OCI-LY1 (cell line): ENCODE results near the gene PRIM1.

ENCODE experiments used
- H2AFZ ChIP-seq: fragments of 200-600 bp; sonication (generic), shearing (Covaris generic); 2 replicates; pipeline ENCODE4 v1.6.0; 2014; ENCODE audit warnings: antibody characterized with exemption, mild to moderate bottlenecking, low read length
- H3F3A ChIP-seq: fragments of 200-600 bp; sonication (generic), shearing (Covaris generic); 2 replicates; pipeline ENCODE4 v1.6.0; 2014; ENCODE audit warnings: mild to moderate bottlenecking, antibody characterized with exemption, low read length, moderate library complexity; ENCODE audit not compliant: insufficient read depth
- H3K27ac ChIP-seq: fragments of 200-600 bp; sonication (generic); 2 replicates; pipeline ENCODE4 v1.5.1; 2014; ENCODE audit warnings: low read length, mixed run types, mild to moderate bottlenecking, low read depth; ENCODE audit not compliant: poor library complexity, severe bottlenecking
- H3K27me3 ChIP-seq: fragments of 200-600 bp; sonication (generic); 2 replicates; pipeline ENCODE4 v1.6.0; 2014; ENCODE audit warnings: antibody characterized with exemption, mild to moderate bottlenecking, low read length, moderate library complexity; ENCODE audit not compliant: insufficient read depth
- H3K36me3 ChIP-seq: fragments of 200-600 bp; sonication (generic); 2 replicates; pipeline ENCODE4 v1.6.1; 2014; ENCODE audit warnings: mild to moderate bottlenecking, antibody characterized with exemption, low read length, moderate library complexity, mixed read lengths; ENCODE audit not compliant: insufficient read depth
- H3K4me1 ChIP-seq: fragments of 200-600 bp; sonication (generic); 2 replicates; pipeline ENCODE4 v1.5.1; 2014; ENCODE audit warnings: mild to moderate bottlenecking, low read length, moderate library complexity; ENCODE audit not compliant: insufficient read depth, severe bottlenecking
- H3K4me2 ChIP-seq: fragments of 200-600 bp; sonication (generic), shearing (Covaris generic); 2 replicates; pipeline ENCODE4 v1.6.1; 2014; ENCODE audit warnings: low read length
- H3K4me3 ChIP-seq: fragments of 200-600 bp; sonication (generic); 2 replicates; pipeline ENCODE4 v1.5.1; 2014; ENCODE audit warnings: low read length, low read depth, mild to moderate bottlenecking, mixed read lengths; ENCODE audit not compliant: poor library complexity, severe bottlenecking
- H3K79me2 ChIP-seq: fragments of 200-600 bp; shearing (Covaris generic); 2 replicates; pipeline ENCODE4 v1.6.1; 2016; ENCODE audit warnings: mixed run types, low read length, mixed read lengths; ENCODE audit not compliant: insufficient read depth
- H3K9ac ChIP-seq: fragments of 200-600 bp; sonication (generic), shearing (Covaris generic); 2 replicates; pipeline ENCODE4 v1.6.1; 2014; ENCODE audit warnings: mild to moderate bottlenecking, low read length, mixed read lengths
- H3K9me2 ChIP-seq: fragments of 200-600 bp; sonication (generic), shearing (Covaris generic); 2 replicates; pipeline ENCODE4 v1.6.1; 2014; ENCODE audit warnings: low read depth, mild to moderate bottlenecking, low read length, mixed read lengths
- H3K9me3 ChIP-seq: fragments of 200-600 bp; shearing (Covaris generic); 2 replicates; pipeline ENCODE4 v1.6.1; 2014; ENCODE audit warnings: low read length, mixed read lengths
- H4K20me1 ChIP-seq: fragments of 200-600 bp; sonication (generic), shearing (Covaris generic); 2 replicates; pipeline ENCODE4 v1.6.0; 2016; ENCODE audit warnings: mild to moderate bottlenecking, low read length; ENCODE audit not compliant: insufficient read depth
- EZH2 ChIP-seq: fragments of 200-600 bp; sonication (generic), shearing (Covaris generic); IDR thresholded peaks from 2 replicates; pipeline ENCODE4 v1.8.0; 2017; ENCODE audit warnings: borderline replicate concordance, mixed run types, mild to moderate bottlenecking, antibody characterized with exemption, low read length, moderate library complexity, mixed read lengths
- TF ChIP-seq, protein P1 (sequence below): fragments of 200-600 bp; sonication (generic), shearing (Covaris generic); IDR thresholded peaks from 2 replicates; pipeline ENCODE4 v1.5.1; 2017; ENCODE audit warnings: mild to moderate bottlenecking, antibody characterized with exemption, low read length, moderate library complexity, mixed read lengths

The PRIM1 gene

DNA sequence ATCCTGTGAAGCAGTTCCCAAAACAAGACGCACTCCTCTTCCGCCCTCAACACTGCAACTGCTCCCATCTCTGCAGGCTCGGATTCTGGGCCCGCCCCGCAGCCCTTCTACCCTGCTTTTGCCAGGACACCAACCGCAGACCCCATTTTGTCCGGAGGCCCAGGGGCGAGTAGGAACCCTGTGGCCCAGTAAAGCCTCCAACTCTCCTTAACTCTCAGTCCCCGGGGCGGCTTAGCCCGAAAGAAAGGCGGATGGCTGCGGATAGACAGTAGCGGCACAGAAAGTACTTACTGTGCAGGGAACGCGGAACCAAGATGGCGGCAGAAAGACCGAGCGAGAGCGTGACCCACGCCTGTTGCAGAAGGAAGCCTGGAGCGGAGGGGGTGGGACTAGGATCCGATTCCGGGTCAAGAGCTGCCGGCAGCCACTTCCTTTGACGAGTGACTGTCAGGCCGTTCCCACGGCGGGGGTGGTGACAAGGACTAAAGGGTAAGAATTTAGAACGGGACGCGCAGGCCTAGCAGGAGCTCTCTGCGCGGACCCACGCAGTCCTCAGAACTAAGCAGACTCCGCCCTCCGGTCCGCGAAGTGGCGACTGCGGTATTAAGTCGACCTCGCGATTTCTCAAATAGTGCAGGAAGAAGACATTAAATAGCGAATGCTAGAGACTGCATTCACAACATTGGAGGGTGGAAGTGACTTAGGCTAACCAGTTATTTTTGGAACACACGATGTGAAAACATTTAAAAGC, 27.0 kb downstream of the PRIM1 start, which contains the start of gene NACA:
Gene NACA (minus strand): TSS at position 328 of the 751 bp plus-strand sequence. CDS start 778 bp downstream, outside the sequence.
- H3K27ac ChIP-seq: peak within 1 kb of the TSS; percentile 92
- H4K20me1 ChIP-seq: peaks cover 5% of the 10 kb centered on the region
- peak within 1 kb of the TSS; percentile 99 for H3K4me3 ChIP-seq
- peaks cover 49% of the 10 kb centered on the region for H3K79me2 ChIP-seq
- peaks cover 51% of the 10 kb centered on the region for H3K36me3 ChIP-seq
- peak within 1 kb of the TSS; percentile 80 for H3K4me2 ChIP-seq
- H3K9me3 ChIP-seq: no peaks in the 10 kb centered on the region
- no peaks in the 10 kb centered on the region for H3K27me3 ChIP-seq
- TF ChIP-seq, protein P1, sequence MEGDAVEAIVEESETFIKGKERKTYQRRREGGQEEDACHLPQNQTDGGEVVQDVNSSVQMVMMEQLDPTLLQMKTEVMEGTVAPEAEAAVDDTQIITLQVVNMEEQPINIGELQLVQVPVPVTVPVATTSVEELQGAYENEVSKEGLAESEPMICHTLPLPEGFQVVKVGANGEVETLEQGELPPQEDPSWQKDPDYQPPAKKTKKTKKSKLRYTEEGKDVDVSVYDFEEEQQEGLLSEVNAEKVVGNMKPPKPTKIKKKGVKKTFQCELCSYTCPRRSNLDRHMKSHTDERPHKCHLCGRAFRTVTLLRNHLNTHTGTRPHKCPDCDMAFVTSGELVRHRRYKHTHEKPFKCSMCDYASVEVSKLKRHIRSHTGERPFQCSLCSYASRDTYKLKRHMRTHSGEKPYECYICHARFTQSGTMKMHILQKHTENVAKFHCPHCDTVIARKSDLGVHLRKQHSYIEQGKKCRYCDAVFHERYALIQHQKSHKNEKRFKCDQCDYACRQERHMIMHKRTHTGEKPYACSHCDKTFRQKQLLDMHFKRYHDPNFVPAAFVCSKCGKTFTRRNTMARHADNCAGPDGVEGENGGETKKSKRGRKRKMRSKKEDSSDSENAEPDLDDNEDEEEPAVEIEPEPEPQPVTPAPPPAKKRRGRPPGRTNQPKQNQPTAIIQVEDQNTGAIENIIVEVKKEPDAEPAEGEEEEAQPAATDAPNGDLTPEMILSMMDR: no peak
- no peak for TF ChIP-seq EZH2
- H3K9me2 ChIP-seq: no peaks in the 10 kb centered on the region
- no peaks in the 10 kb centered on the region for H3F3A ChIP-seq
- peak within 1 kb of the TSS; percentile 100 for H3K9ac ChIP-seq
- peak within 1 kb of the TSS; percentile 32; the same call in 1 of the 2 replicates for H2AFZ ChIP-seq
- H3K4me1 ChIP-seq: peaks cover 53% of the 10 kb centered on the region

DNA sequence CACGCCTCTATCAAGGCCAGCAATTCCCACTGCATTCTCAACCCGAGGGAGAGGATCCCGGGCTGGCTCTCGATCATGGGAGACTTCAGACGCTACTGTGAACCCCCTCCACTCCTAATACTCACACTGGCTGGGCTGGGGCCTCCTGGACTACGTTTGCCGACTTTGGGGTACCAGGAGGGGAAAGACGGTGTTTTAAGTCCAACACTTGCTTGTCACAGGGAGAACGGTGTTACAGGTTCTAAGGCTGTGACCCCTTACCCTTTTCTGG, 27.5 kb downstream of the PRIM1 start:
- peaks cover 52% of the 10 kb centered on the region for H3K36me3 ChIP-seq
- peaks cover 5% of the 10 kb centered on the region for H4K20me1 ChIP-seq
- H3K79me2 ChIP-seq: peaks cover 54% of the 10 kb centered on the region
- no peak overlapping the region for H2AFZ ChIP-seq
- peak overlapping the region; percentile 92 for H3K27ac ChIP-seq
- no peaks in the 10 kb centered on the region for H3K27me3 ChIP-seq
- no peak for TF ChIP-seq EZH2
- TF ChIP-seq, protein P1: no peak
- peak overlapping the region; percentile 80 for H3K4me2 ChIP-seq
- H3K9me3 ChIP-seq: no peaks in the 10 kb centered on the region
- H3K9me2 ChIP-seq: no peaks in the 10 kb centered on the region
- H3K4me3 ChIP-seq: peak overlapping the region; percentile 99
- H3F3A ChIP-seq: no peaks in the 10 kb centered on the region
- peak overlapping the region; percentile 100 for H3K9ac ChIP-seq
- peaks cover 53% of the 10 kb centered on the region for H3K4me1 ChIP-seq

DNA sequence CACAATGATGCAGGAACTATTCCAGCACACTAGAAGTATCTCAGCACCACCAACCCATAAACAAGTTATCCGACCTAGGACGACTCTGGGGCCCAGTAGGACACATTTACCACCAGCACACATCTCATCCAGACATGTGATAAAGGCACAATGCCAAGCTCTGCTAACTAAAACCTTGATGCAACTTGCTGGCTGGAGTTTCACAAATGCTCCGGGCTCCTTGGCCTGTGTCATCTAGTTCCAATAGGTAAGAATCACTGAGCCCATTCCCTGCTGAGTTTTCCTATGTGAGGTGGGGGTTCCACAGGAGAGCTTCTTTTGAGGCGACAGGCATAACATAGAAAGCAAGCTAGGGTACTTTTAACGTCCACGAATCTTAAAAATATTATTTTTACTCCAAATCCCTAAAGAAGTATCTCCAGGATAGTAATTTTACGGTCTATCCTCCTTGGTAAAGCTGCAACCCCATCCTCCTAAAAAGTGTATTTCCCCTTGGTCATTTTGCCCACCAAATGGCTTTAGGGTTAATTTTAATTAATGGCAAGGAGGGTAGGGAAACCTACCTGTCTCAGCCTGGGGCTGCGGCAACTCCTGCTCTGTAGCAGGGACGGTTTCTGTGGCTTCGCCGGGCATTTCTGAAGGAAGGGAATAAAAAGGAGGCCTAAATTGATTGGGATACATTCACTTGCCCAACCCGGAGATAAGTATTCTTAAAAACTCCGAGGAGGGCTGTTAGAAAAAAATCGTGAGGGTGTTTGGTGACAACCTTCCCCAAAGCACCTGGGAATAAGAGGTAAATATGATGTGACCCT, 28.0 kb downstream of the PRIM1 start:
- H3K9me2 ChIP-seq: no peaks in the 10 kb centered on the region
- TF ChIP-seq, protein P1: no peak
- TF ChIP-seq EZH2: no peak
- no peaks in the 10 kb centered on the region for H3K27me3 ChIP-seq
- H3K27ac ChIP-seq: peak overlapping the region; percentile 92
- peaks cover 53% of the 10 kb centered on the region for H3K4me1 ChIP-seq
- H3K79me2 ChIP-seq: peaks cover 60% of the 10 kb centered on the region
- peaks cover 58% of the 10 kb centered on the region for H3K36me3 ChIP-seq
- peak overlapping the region; percentile 80 for H3K4me2 ChIP-seq
- H3F3A ChIP-seq: no peaks in the 10 kb centered on the region
- no peaks in the 10 kb centered on the region for H3K9me3 ChIP-seq
- H3K4me3 ChIP-seq: peak overlapping the region; percentile 99
- peaks cover 5% of the 10 kb centered on the region for H4K20me1 ChIP-seq
- H2AFZ ChIP-seq: no peak overlapping the region
- peak overlapping the region; percentile 100 for H3K9ac ChIP-seq
